ENCODE data around the gene TBL3.
"Not testable (repeated sequence)": the region's sequence is repeated elsewhere in the genome, so short reads cannot be mapped to it uniquely, and the experiment has no call there.

TBL3 gene

DNA sequence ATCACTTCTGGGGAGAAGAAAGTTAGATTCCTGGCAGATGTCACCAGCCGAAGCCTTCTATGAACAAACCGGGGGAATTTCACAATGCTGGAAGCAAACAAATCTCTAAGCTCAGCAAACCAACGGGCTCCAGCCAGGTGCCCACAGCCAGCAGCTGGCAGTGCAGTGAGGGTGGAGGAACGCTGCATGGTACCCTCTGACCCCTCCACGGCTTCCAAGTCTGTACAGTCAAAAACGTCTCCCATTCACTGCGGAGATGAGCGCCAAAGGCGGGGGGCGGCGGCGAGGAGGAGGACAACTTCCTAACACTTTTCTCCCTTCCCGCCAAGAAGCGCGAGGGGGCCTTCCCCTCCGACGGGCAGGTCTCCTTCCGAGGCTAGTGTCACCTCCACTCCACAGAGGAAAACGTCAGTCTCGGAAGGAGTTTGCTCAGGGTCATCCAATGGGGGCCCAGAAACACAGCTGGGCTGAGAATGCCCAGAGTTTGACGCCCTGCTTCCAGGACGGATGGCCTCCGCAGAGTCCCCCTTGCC is 36.8 kb downstream of the TBL3 start:
- no peak for TF ChIP-seq POLR2A (IDR thresholded peaks at IDR 0.05; ENCODE audit: low read length)
- no peak for TF ChIP-seq GATA1 (IDR thresholded peaks at IDR 0.05; ENCODE audit: low read depth, low read length)
- DNase-seq = peak; percentile 58 to 60

DNA sequence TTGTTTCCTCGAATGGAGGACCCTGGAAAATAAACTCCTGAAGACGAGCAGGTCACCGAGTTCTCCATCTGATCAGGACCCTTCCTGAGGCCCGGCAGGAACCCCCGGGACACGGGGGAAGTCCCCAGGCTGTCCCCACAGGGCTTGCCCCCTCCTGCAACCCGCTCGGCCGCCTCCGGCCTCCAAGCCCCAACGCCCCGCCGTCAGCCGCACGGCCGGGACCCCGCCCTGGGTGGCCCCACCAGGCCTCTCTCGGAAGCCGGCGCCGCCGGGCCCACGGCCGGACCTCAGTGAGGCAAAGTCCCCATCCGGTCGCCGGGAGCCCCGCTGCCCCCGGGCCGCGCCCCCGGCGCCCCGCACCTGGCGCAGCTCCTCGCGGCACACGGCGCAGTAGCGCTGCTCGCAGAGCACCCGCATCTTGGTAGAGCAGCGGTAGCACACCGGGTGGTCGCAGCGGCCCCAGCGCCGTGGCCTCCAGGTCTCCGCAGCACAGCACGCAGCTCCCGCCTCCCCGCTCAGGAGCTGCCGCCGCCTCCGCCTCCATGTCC is 37.4 kb downstream of the TBL3 start:
- peak; percentile 67 to 69 for DNase-seq
- TF ChIP-seq GATA1 (IDR thresholded peaks at IDR 0.05; ENCODE audit: low read depth, low read length) (no peak), POLR2A (IDR thresholded peaks at IDR 0.05; ENCODE audit: low read length) (peak; percentile 32)

DNA sequence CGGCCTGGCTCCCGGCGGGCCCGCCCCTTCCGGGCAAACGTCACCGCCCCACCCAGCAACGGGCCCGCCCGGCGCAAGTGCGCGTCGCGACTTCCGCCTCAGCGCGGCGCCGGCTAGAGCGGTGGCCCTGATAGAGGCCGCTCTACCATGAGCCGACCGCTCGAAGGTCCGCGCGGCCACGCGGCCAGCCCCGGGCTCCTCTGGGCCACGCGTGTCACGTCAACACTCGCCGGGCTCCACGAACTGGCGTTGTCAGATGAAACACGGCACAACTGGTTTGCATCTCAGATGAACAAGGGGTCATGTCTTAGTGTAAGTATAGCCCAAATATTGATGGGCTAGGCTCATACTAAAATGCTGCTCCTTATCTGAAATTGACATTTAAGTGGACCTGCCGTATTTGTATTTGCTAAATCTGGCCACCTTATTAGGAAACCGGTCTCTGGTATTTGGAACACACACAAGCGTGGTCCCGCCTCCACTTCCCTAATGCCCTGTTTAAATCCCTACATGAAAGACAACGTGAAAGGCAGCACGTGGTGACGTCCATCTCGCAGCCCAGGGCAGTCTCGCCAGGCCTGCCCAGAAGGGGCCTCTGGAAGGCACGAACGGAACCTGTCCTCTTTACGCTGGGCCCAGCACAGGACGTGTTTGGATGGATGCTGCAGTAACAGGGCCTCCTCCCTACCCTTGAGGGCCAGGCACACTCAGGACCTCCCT is 38.1 kb downstream of the TBL3 start, which contains the start of gene ZNF598:
TSS of gene ZNF598 (minus strand) at position 31 of the 720 bp plus-strand sequence.
- peak; percentile 91 to 94 for DNase-seq
- TF ChIP-seq GATA1 (IDR thresholded peaks at IDR 0.05; ENCODE audit: low read depth, low read length) (no peak), POLR2A (IDR thresholded peaks at IDR 0.05; ENCODE audit: low read length) (peak; percentile 94)

DNA sequence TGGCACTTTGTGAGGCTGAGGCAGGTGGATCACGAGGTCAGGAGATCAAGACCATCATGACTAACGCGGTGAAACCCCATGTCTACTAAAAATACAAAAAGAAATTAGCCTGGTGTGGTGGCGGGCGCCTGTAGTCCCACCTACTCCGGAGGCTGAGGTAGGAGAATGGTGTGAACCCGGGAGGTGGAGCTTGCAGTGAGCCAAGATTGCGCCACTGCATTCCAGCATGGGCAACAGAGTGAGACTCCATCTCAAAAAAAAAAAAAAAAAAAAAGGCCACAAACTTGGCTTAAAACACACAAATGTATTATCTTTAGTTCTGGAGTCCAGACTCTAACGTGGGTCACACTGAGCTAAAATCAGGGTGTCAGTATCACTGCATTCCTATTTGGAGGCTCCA is 39.9 kb downstream of the TBL3 start:
- DNase-seq = not testable (repeated sequence)

DNA sequence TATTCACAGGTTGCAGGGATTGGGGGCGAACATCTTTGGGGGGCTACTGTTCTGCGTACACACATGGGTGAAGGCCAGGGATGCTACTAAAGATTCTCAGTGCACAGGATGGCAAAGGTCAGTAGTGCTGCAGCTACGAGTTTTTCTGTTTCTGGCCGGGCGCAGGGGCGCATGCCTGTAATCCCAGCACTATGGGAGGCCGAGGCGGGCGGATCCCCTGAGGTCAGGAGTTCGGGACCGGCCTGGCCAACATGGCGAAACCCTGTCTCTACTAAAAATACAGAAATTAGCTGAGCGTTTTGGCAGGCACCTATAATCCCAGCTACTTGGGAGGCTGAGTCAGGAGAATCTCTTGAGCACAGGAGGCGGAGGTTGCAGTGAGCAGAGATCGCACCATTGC is 41.7 kb downstream of the TBL3 start:
- TF ChIP-seq GATA1 (IDR thresholded peaks at IDR 0.05; ENCODE audit: low read depth, low read length) (no peak), POLR2A (IDR thresholded peaks at IDR 0.05; ENCODE audit: low read length) (no peak)
- DNase-seq = no peak

DNA sequence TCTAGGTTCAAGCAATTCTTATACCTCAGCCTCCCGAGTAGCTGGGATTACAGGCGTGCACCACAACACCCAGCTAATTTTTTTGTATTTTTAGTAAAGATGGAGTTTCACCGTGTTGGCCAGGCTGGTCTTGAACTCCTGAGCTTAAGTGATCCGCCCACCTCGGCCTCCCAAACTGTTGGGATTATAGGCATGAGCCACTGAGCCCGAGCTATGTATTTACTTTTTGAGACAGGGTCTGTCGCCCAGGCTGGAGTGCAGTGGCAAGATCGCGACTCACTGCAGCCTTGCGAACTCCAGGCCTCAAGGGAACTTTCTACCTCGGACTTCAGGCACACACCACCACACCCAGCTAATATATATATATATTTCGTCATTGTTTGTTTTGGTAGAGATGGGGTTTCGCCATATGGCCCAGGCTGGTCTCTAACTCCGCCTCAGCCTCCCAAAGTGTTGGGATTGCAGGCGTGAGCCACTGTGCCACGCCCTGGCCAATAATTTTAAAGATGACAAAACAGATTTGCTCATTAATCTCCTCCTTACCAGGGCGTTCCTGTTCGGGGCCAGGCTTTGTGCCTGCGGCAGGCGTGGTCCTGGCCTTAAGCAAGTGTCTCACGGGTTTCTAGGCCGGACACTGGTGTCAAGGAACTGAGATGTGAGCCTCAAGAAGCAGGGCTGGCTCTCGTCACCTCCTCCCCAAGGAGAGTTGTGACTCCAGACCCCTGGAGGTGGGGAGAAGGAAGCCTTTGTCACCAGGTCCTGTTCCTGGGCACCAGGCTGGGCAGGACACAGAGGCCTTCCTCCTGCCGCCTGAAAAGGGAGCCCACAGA is 43.5 kb downstream of the TBL3 start:
- TF ChIP-seq GATA1 (IDR thresholded peaks at IDR 0.05; ENCODE audit: low read depth, low read length) (no peak), POLR2A (IDR thresholded peaks at IDR 0.05; ENCODE audit: low read length) (no peak)
- DNase-seq = no peak

DNA sequence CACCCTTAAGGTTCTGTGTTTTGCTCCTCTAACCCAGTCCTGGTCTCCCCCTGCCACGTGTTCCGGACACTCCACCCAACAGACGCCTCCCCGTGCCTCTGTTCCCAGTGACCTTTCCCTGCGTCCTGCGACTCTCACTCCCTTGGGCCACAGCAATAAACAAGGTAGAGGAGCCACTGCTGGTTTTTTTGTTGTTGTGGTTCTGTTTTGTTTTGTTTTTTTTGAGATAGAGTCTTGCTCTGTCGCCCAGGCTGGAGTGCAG is 44.0 kb downstream of the TBL3 start:
- no peak for DNase-seq
- no peak for TF ChIP-seq POLR2A (IDR thresholded peaks at IDR 0.05; ENCODE audit: low read length)

DNA sequence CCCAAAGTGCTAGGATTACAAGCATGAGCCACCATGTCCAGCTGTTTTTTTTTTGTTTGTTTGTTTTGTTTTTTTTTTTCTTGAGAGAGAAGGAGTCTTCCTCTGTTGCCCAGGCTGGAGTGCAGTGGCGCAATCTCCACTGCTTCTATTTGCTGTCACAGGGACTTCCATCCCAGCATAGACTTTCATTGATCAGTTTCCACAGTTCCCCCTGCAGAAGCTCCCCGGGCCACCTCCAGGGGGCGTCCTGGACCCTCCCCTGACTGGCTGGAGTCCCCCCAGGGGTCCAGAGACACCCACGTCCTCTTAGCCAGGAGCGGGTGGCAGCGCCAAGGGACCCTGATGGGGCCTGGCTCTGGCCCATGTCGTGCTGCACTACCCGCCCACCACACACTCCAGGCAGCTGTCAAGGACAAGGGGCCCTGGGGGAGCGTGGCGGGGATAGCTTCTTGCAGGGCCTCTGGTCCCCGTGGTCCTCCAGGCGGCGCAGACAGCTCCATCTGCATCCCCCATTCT is 44.6 kb downstream of the TBL3 start:
- DNase-seq = no peak
- TF ChIP-seq GATA1 (IDR thresholded peaks at IDR 0.05; ENCODE audit: low read depth, low read length) (no peak), POLR2A (IDR thresholded peaks at IDR 0.05; ENCODE audit: low read length) (no peak)

DNA sequence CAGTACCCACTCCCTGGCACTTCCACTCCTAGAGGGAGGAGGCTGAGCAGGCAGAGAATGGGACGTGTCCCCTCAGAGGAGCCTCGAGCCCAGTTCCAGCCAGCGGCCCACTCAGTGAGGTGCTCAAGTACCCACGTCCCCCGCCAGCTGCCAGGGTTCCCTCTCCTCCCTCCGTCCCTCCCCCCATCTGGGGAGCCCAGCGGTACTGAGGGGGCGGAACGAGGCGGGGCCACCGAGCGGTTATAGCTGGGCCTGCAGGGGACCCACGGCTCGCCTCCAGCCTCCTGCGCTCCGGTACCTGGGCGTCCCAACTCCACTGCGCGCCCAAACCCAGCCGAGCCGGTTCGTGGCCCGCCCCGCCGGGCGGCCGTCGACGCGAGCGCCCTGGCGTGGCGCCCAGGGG is 47.7 kb downstream of the TBL3 start, which contains the start of gene NPW:
TSS of gene NPW (plus strand) at position 268 of the 403 bp plus-strand sequence.
- no peak for DNase-seq
- TF ChIP-seq POLR2A (IDR thresholded peaks at IDR 0.05; ENCODE audit: low read length) = no peak
- TF ChIP-seq GATA1 (IDR thresholded peaks at IDR 0.05; ENCODE audit: low read depth, low read length) = no peak

DNA sequence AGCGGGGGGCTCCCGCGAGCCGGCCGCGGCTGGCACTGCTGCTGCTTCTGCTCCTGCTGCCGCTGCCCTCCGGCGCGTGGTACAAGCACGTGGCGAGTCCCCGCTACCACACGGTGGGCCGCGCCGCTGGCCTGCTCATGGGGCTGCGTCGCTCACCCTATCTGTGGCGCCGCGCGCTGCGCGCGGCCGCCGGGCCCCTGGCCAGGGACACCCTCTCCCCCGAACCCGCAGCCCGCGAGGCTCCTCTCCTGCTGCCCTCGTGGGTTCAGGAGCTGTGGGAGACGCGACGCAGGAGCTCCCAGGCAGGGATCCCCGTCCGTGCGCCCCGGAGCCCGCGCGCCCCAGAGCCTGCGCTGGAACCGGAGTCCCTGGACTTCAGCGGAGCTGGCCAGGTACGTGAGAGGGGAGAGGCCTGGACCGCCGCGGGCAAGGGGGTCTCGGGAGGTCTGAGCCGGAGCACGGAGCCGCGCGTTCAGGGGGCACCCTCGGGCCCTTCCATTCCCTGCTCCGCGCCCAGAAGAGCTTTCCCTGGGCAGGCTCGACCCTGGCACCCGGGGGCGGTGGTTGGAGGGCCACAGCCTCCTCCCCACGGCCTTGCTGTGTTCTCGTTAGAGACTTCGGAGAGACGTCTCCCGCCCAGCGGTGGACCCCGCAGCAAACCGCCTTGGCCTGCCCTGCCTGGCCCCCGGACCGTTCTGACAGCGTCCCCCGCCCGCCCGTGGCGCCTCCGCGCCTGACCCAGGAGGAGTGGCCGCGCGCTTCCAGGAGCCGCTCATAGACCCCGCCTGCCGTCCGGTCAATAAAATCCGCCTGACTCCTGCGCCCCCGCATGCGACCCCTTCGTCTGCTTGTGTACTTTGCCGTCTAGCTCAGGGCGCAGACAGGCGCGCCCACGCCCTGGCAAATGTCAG is 48.3 kb downstream of the TBL3 start:
- TF ChIP-seq POLR2A (IDR thresholded peaks at IDR 0.05; ENCODE audit: low read length) = no peak
- DNase-seq = no peak

DNA sequence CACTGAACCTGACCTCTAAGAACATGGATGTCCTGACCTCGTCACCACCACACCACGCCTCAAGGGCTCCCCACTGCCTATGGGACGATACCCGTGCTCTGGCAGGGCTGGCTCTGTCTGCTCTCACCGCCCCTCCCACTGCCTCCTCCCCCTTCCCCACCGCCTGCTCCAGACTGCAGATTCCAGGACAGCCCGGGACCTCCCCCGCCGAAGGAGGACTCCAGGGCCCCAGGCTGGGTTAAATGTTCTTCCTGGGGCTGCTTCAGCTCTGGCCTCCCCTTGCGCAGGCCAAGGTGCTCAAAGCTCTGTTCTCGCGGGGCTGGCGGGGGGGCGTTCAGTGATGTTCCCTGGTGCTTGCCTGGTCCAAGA is 50.9 kb downstream of the TBL3 start:
- peak in 1 of 2 experiments; percentile 49 for DNase-seq
- no peak for TF ChIP-seq POLR2A (IDR thresholded peaks at IDR 0.05; ENCODE audit: low read length)
- no peak for TF ChIP-seq GATA1 (IDR thresholded peaks at IDR 0.05; ENCODE audit: low read depth, low read length)

DNA sequence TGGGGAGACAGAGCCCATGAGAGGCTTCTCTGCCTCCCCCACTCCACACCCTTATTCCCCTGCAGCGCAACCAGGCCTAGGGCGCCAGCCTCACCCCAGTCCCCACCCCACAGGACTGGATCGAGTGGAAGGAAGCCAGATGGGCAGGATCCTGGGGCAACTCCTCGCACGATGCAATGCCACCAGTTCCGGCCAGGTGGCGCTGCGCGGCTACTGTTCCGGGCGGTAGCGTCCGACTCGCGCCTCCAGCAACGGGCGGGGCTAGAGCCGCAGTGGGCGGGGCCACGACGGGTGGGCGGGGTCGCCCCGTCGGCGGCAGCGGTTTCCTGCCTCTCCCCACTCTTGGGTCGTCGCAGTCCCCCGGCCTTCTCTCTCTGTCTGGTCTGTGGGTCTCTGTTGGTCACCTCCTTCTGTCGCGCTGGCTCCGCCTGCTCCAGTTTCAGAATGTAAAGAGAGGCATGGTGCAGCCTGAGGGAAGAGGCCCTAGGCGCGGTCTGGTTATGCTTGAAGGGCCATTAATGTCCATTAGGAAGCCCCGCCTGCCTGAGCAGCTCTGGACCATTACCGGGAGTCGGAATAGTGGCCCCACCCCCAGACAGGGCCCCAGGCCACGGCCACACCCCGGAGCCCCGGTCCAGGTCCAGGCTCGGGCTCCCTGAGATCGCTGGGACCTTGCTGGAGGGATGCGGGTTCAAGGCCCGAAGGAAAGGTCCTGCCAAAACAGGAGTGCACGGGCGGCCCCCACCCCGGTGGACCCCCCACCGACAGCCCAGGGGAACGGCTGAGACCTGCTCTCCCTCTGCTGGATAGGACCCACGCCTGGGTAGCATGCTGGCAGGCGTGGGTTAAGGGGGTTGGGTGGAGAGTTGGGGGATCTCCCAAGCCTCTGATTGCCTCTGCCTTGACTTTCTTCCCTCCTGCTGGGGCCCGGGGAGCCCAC is 51.5 kb downstream of the TBL3 start:
- peak; percentile 88 to 95 for DNase-seq
- TF ChIP-seq POLR2A (IDR thresholded peaks at IDR 0.05; ENCODE audit: low read length) (no peak), GATA1 (IDR thresholded peaks at IDR 0.05; ENCODE audit: low read depth, low read length) (no peak)

DNA sequence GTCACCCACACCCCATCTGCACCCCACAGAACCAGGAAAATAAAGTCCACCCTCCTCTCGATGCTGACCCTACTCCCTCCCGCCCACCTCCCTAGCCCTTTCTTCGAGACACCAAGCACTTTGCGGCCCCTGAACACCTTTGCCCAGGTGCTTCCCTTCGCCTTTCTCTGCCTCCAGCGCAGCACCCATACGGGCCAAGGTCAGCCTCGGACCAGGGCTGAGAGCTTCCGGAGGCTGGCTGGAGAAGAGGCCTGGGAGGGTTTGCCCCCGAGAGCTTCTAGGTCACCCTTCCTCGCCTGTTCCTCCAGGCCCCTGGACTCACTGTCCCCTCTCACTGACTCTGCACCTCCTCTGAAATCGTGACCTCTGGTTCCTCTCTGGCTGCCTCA is 52.2 kb downstream of the TBL3 start:
- TF ChIP-seq GATA1 (IDR thresholded peaks at IDR 0.05; ENCODE audit: low read depth, low read length) (no peak), POLR2A (IDR thresholded peaks at IDR 0.05; ENCODE audit: low read length) (no peak)
- no peak for DNase-seq

Measured in erythroblast (primary cell).